ENCODE measurements around the gene GABPB2. TPM values are rescaled to one million over a fixed set of nuclear protein-coding genes. Genes with fewer than 3 reads are reported as not detected.
A peak's percentile ranks its signal among the peaks of the same experiment; 100 is the strongest.

GABPB2 gene
- total and polyA plus RNA-seq, 4 donors: 0.94 to 13.3 (median 4.4) TPM

GRCh38 chr1:151055581-151055980 lies 15.0 kb upstream of the GABPB2 start:
- Histone ChIP-seq H3K36me3 (ENCODE audit: control insufficient read depth in 4 of 4, insufficient read depth in 3 of 4, low read depth in 1 of 4, low read length in 3 of 4) (peaks cover 4 to 45% (median 40%) of the 10 kb centered on the region in 4 donors), H3K4me1 (ENCODE audit: control insufficient read depth in 4 of 4, insufficient read depth in 4 of 4, low read length in 3 of 4) (peaks cover 3 to 40% (median 29%) of the 10 kb centered on the region in 4 donors)

More at GRCh38 chr1:151055581-151055980, 15.0 kb upstream of the GABPB2 start:
- no peak for DNase-seq (ENCODE audit: low spot score)
- 47% methylated on average over 2 of the region's 2 CpGs for WGBS
- TF ChIP-seq RAD21 (IDR thresholded peaks at IDR 0.05) (no peak), RXRA (IDR thresholded peaks at IDR 0.05) (no peak), FOXA2 (IDR thresholded peaks at IDR 0.05) (no peak), HNF4A (conservative IDR thresholded peaks at IDR 0.05) (no peak), SP1 (IDR thresholded peaks at IDR 0.05) (no peak), JUND (IDR thresholded peaks at IDR 0.05) (no peak), EGR1 (IDR thresholded peaks at IDR 0.05; ENCODE audit: low read depth in 2 of 2) (no peak), YY1 (IDR thresholded peaks at IDR 0.05) (no peak), ZBTB33 (IDR thresholded peaks at IDR 0.05) (no peak), FOXA1 (IDR thresholded peaks at IDR 0.05) (no peak), CTCF (IDR thresholded peaks at IDR 0.05; ENCODE audit: low read depth, low read length, missing input control) (no peak), ATF3 (IDR thresholded peaks at IDR 0.05) (no peak), REST (IDR thresholded peaks at IDR 0.05) (no peak), NR2F2 (IDR thresholded peaks at IDR 0.05) (no peak)
- Histone ChIP-seq H3K4me3 (ENCODE audit: low read depth in 1 of 3, low read length in 3 of 3) (no peak overlapping the region), H3K9ac (ENCODE audit: low read depth in 1 of 2, low read length in 2 of 2) (peak overlapping the region in 1 of 2 donors; percentile 60), H3K27me3 (ENCODE audit: control insufficient read depth in 4 of 4, insufficient read depth in 4 of 4, low read length in 3 of 4) (no peaks in the 10 kb centered on the region), H3K9me3 (ENCODE audit: control insufficient read depth in 4 of 4, low read length in 3 of 4) (no peaks in the 10 kb centered on the region), H3K27ac (ENCODE audit: low read depth in 1 of 2, low read length in 2 of 2) (peak overlapping the region in 1 of 2 donors; percentile 36)

All from liver (tissue), 9 donors.